Left ventricle myocardium inferior (tissue), 1 donor: ENCODE data around the gene ADORA1. TPM values are rescaled to one million over a fixed set of nuclear protein-coding genes. Genes with fewer than 3 reads are reported as not detected.

ENCODE experiments used
- DNase-seq: peaks from one replicate; pipeline ENCODE4 v3.0.0-alpha.2; 2020
- H3K27ac ChIP-seq: fragments of 200-600 bp; replicated peaks from 2 replicates; pipeline ENCODE4 v1.8.0; 2021
- H3K27me3 ChIP-seq: fragments of 200-600 bp; 2 replicates; pipeline ENCODE4 v1.8.0; 2021; ENCODE audit warnings: low read depth
- H3K36me3 ChIP-seq: fragments of 200-600 bp; 2 replicates; pipeline ENCODE4 v1.8.0; 2021
- H3K4me1 ChIP-seq: fragments of 200-600 bp; 2 replicates; pipeline ENCODE4 v1.8.0; 2021
- H3K4me3 ChIP-seq: fragments of 200-600 bp; 2 replicates; pipeline ENCODE4 v1.8.0; 2021; ENCODE audit warnings: mild to moderate bottlenecking, moderate library complexity
- H3K9me3 ChIP-seq: fragments of 200-600 bp; replicated peaks from 2 replicates; pipeline ENCODE4 v1.8.0; 2021
- intact Hi-C: fragments of 100-400 bp; cut with micrococcal nuclease; formaldehyde crosslinking; loops from one replicate; pipeline ENCODE4 v1.11.0; 2022
- total RNA-seq: library from RNA; stranded (reverse); fragmentation: NEBNext Ultra II Directional; extraction: Animal tissue kit (Norgen Biotek cat#: 25700); gene quantifications from one replicate; pipeline ENCODE4 v1.2.1, GENCODE V29; 2021
- TF ChIP-seq, protein P1 (sequence below): fragments of 200-600 bp; IDR thresholded peaks from 2 replicates; pipeline ENCODE4 v1.8.0; 2021; ENCODE audit warnings: antibody characterized with exemption, mild to moderate bottlenecking, borderline replicate concordance
- donor health status: DM: no; HTN: yes; CAD: no; lungs with severe emphysema.

ADORA1 gene
- total RNA-seq, 1 donor from 2014 or later = 16.4 TPM

DNA sequence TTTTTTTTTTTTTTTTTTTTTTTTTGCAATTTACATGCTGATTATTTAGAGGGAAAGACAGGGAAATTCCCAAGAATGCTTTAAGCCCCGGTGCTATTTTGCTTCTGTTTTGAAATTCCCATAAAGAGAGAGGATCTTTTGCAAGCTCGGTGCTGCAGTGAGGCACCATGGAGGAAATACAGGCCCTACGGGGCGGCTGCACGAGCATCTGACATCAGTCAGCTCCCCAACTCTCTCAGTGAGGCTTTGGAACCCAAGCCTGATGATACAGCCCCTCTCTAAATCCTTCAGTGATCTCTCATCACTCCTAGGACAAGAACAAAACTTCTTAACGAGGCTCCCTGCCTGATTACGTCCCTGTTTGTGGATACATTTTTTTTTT, 59.8 kb downstream of the ADORA1 start:
- H3K4me3 ChIP-seq = no peak overlapping the region
- H3K4me1 ChIP-seq = peaks cover 6% of the 10 kb centered on the region
- H3K9me3 ChIP-seq = no peaks in the 10 kb centered on the region
- intact Hi-C loops = no loop called here
- H3K27ac ChIP-seq = no peak overlapping the region
- DNase-seq = no peak
- H3K27me3 ChIP-seq = peaks cover 14% of the 10 kb centered on the region
- TF ChIP-seq, protein P1, sequence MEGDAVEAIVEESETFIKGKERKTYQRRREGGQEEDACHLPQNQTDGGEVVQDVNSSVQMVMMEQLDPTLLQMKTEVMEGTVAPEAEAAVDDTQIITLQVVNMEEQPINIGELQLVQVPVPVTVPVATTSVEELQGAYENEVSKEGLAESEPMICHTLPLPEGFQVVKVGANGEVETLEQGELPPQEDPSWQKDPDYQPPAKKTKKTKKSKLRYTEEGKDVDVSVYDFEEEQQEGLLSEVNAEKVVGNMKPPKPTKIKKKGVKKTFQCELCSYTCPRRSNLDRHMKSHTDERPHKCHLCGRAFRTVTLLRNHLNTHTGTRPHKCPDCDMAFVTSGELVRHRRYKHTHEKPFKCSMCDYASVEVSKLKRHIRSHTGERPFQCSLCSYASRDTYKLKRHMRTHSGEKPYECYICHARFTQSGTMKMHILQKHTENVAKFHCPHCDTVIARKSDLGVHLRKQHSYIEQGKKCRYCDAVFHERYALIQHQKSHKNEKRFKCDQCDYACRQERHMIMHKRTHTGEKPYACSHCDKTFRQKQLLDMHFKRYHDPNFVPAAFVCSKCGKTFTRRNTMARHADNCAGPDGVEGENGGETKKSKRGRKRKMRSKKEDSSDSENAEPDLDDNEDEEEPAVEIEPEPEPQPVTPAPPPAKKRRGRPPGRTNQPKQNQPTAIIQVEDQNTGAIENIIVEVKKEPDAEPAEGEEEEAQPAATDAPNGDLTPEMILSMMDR = no peak
- no peaks in the 10 kb centered on the region for H3K36me3 ChIP-seq

DNA sequence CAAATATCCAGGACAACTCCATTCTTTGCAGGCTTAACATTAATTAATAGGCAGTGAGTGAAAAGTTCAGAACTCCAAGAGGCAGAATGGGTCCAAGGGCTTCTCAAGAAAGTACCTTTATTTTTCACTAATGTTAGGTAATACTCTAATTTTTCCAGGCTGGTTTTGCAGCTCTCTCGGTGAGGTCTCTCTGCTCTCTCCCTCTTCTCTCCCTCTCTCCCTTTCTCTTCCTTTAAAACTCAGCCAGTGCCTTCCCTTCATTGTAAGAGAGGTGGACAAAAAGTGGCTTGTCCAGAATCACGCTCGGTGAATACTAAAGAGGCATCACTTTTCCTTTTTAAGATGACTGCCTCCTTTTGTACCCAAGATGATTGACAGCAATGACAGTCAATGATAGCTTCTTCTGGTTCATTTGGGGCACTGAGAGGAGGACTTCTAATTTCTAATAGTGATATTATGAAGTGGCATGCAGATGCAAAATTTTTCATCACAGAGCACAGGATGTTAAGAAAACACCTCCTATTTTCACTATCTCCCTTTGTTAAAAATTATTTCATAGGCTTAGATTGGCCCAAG, 60.3 kb downstream of the ADORA1 start:
- Histone ChIP-seq H3K36me3 (no peaks in the 10 kb centered on the region), H3K27me3 (peaks cover 16% of the 10 kb centered on the region), H3K4me3 (no peak overlapping the region), H3K4me1 (peaks cover 6% of the 10 kb centered on the region), H3K27ac (no peak overlapping the region), H3K9me3 (no peaks in the 10 kb centered on the region)
- intact Hi-C loops = no loop called here
- TF ChIP-seq, protein P1 = no peak
- no peak for DNase-seq

DNA sequence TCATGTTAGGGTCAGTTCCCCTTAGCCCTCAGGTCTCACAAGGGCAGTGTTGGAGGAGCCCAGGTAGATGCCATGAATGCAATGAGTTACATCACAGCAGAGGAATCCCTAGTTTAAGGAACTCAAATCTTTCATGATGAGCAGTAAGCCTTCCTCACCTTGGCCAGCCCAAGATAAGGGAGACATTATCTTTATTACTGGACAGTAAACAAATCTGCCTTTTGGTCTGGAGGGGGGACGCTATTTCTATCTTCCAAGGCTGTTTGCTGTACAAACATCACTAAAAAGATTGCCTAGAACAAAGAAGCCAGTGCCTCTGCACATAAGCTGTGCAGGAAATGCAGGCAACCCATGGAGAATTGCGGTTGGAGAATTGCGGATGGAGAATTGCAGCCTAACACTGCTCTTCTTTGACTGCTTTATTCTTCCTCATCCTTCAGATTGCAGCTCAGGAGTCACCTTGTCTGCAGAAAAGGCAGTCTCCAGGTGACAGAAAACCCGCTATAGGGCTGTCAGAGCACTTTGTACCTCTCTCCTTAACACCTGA, 61.2 kb downstream of the ADORA1 start:
- intact Hi-C loops = no loop called here
- Histone ChIP-seq H3K4me3 (no peak overlapping the region), H3K27ac (no peak overlapping the region), H3K27me3 (peaks cover 16% of the 10 kb centered on the region), H3K4me1 (peaks cover 6% of the 10 kb centered on the region), H3K36me3 (no peaks in the 10 kb centered on the region), H3K9me3 (no peaks in the 10 kb centered on the region)
- TF ChIP-seq, protein P1 = no peak
- DNase-seq = no peak

DNA sequence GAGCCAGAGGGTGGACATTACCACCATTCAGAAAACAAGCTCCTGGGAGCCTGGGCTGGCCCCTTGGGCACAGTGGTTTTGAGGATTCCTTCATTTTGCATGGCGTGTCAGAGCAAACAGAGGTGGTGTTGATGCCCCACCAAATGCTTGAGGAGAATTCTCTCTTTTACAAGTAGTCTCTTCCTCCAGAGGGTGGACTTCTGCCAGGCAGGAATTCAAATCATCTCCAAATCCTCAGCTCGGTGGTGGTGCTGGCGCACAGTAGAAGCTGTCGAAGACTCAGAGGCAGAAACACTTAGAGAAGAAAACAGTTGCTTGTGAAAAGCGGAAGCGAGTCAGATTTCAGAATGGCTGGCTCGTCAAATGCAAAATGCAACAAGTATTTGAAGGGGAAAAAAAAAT, 62.4 kb downstream of the ADORA1 start:
- no peaks in the 10 kb centered on the region for H3K9me3 ChIP-seq
- no peaks in the 10 kb centered on the region for H3K36me3 ChIP-seq
- intact Hi-C loops = no loop called here
- H3K4me1 ChIP-seq = peaks cover 6% of the 10 kb centered on the region
- TF ChIP-seq, protein P1 = no peak
- no peak for DNase-seq
- H3K27me3 ChIP-seq = peaks cover 16% of the 10 kb centered on the region
- H3K27ac ChIP-seq = no peak overlapping the region
- H3K4me3 ChIP-seq = no peak overlapping the region

DNA sequence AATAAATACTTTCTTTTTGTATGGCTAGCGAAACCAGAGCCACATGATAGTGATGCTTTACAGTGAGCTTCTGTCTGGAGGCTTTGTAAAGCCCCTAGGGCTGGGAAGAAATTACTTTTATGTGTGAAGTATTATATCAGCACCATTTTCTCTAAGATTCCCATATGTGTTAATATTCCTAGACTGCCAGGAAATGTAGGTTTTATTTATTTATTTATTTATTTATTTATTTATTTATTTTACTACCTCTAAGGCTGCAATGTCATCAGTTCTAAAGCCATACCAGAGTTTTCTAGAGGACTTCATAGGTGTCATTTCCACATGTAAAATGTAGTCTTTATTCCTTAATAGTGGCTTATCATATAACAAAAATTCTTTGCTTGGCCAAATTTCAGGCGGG, 63.4 kb downstream of the ADORA1 start:
- Histone ChIP-seq H3K9me3 (no peaks in the 10 kb centered on the region), H3K4me3 (no peak overlapping the region), H3K27me3 (peaks cover 16% of the 10 kb centered on the region), H3K27ac (no peak overlapping the region), H3K4me1 (peaks cover 6% of the 10 kb centered on the region), H3K36me3 (no peaks in the 10 kb centered on the region)
- intact Hi-C loops = no loop called here
- no peak for DNase-seq
- TF ChIP-seq, protein P1 = no peak
